Measurements from ENCODE around the gene SEC24C.
"Not testable (repeated sequence)": the region's sequence is repeated elsewhere in the genome, so short reads cannot be mapped to it uniquely, and the experiment has no call there.

The SEC24C gene, protein sequence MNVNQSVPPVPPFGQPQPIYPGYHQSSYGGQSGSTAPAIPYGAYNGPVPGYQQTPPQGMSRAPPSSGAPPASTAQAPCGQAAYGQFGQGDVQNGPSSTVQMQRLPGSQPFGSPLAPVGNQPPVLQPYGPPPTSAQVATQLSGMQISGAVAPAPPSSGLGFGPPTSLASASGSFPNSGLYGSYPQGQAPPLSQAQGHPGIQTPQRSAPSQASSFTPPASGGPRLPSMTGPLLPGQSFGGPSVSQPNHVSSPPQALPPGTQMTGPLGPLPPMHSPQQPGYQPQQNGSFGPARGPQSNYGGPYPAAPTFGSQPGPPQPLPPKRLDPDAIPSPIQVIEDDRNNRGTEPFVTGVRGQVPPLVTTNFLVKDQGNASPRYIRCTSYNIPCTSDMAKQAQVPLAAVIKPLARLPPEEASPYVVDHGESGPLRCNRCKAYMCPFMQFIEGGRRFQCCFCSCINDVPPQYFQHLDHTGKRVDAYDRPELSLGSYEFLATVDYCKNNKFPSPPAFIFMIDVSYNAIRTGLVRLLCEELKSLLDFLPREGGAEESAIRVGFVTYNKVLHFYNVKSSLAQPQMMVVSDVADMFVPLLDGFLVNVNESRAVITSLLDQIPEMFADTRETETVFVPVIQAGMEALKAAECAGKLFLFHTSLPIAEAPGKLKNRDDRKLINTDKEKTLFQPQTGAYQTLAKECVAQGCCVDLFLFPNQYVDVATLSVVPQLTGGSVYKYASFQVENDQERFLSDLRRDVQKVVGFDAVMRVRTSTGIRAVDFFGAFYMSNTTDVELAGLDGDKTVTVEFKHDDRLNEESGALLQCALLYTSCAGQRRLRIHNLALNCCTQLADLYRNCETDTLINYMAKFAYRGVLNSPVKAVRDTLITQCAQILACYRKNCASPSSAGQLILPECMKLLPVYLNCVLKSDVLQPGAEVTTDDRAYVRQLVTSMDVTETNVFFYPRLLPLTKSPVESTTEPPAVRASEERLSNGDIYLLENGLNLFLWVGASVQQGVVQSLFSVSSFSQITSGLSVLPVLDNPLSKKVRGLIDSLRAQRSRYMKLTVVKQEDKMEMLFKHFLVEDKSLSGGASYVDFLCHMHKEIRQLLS

DNA sequence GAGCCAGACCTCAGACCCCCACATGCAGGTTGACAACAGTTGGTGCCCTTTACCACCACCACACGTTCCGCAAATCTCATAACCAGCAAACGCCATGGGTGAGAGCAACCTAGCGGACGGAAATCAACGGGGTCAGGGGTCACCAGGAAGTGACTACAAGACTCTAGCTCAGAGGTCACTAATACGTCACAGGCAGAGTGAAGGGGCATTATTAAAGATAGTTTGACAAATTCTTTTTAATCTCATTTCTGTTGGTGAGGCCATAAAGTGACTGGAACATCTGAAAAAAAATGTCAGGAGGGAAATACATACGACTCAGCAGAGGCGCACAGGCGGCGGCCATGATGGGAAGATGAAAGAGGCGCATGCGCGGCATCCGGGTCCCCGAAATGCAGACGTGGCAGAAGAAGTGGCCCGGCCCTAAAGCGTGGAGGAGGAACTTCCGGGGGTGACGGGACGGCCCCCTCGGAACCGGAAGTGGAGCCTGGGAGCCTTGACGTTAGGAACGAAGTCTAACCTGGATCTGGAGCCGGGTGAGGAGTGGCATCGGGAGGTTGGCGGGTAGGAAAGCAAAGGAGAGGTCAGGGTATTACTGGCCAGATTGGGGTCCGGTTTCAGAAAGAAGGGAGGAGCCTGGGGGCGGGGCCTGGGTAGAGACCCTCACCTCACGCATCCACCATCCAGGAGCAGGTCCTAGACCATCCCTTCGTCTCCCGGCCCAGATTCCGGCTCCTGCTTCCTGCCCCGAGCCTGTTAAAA lies at the start of gene SEC24C:
Gene SEC24C, plus strand, starts transcription at position 468 of the 759 bp plus-strand sequence. CDS start 2,461 bp downstream, outside the sequence.
- peak; percentile 96 for DNase-seq

GRCh38 chr10:73695302-73695701 lies 48.9 kb upstream of the SEC24C start:
- not testable (repeated sequence) for DNase-seq

- DNase-seq, result not testable (repeated sequence)
Observed at GRCh38 chr10:73697675-73698159, 46.5 kb upstream of the SEC24C start, which contains the start of gene AGAP5. Gene AGAP5, minus strand, starts transcription at chr10:73698109. Its CDS starts 354 bp downstream, at chr10:73697755.

GRCh38 chr10:73698819-73699218 lies 45.4 kb upstream of the SEC24C start:
- not testable (repeated sequence) for DNase-seq

- not testable (repeated sequence) for DNase-seq
Observed at GRCh38 chr10:73703924-73704323, 40.2 kb upstream of the SEC24C start.

DNA sequence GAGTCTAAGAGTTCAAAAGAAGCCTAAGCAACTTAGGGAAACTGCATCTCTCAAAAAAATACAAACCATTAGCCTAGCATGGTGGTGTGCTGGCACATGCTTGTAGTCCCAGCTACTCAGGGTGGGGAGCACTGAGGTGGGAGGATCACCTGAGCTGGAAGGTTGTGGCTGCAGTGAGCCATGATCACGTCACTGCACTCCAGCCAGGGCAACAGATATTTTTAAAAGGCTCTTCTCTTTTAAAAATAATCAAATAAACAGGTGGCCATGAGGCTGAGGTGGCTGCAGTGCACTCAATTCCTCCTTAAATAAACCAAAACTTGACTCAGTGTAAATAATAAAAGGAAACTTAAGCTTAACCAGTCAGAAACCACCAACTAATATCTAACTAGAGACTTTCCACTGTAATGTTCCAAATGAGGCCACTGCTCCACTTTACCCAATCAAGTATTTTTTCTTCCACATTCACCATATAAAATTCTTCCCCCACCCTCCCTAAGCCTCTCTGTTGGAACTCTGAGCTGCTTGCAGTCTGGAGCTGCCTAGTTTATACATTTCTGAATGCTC lies 38.6 kb upstream of the SEC24C start:
- not testable (repeated sequence) for DNase-seq

- not testable (repeated sequence) for DNase-seq
Observed at GRCh38 chr10:73706488-73706887, 37.7 kb upstream of the SEC24C start.

DNA sequence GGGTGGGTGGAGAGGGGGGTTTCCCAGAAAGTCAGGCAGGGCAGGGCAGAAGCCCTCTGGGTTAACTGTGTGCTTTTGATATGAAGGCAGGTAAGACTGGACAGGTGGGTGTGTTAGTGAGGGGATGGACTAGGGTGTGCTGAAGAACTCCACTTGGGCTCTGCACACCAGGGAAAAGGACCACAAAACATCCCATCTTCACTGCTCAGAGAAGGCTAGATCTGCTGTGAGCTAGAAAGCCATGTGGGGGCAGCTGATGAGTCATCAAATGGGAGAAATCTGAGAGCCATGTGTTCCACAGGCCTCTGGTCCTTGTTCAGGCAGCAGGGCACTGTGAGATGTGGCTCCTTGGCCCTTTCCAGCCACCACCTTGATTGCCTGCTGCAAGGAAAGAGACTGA lies 36.5 kb upstream of the SEC24C start:
- not testable (repeated sequence) for DNase-seq

DNA sequence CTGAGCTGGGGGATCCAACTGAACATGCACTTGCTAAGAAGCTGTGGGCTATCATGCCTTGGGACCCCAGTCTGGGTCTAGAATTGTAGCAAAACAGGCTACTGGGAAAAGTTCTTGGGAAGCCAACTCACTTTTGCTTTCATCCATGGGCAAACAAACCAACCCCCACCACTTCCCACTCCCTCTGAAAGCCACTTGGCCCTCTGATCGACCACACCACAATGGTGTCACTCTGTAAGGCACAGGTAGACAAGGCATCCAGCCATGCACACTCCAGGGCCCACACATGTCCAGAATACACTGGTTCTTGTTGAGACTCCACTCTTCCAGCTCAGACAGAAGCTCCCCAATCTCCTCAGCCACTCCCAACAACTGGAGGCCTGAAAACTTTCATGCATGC lies 36.0 kb upstream of the SEC24C start:
- not testable (repeated sequence) for DNase-seq

GRCh38 chr10:73711683-73712082 lies 32.5 kb upstream of the SEC24C start:
- DNase-seq, result not testable (repeated sequence)

- not testable (repeated sequence) for DNase-seq
Observed at GRCh38 chr10:73713912-73714311, 30.3 kb upstream of the SEC24C start.

DNA sequence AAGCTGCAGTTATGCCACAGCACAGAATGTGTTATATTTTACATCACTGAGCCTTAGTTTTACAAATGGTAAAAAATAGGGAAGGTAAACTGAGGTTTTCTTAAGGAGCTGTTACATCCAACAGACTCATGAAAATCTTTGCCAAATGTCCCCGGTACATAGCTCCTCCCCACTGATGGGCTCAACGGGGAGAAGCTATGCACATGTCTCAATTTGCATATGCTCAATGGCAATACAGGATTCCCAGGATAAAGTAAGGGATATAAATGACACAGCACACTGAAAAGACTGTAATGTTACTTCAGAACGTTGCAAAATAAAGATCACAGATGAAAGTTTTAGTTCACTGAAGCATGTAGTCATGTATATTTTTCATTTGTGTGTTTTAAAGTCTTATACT lies 29.7 kb upstream of the SEC24C start:
- not testable (repeated sequence) for DNase-seq

- not testable (repeated sequence) for DNase-seq
Observed at GRCh38 chr10:73715179-73716156, 28.7 kb upstream of the SEC24C start.

DNA sequence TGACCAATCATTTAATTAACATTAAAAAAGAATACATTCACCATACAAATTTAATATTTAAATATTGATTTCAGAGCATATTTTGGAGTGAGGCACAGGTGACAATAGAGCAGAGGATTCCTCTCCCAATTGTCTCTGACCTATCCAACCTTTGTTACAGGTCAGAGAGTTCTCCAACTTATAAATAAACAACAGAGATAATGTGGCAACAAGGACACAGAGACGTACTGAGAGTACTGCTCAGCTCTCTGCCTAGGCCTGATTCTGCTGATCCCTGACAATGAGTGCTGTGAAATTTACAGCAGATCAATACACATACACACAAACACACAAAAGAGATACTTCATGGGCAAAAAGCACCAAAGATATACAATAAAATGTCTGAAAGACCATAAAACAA lies 27.9 kb upstream of the SEC24C start:
- no peak for DNase-seq

- DNase-seq, result no peak
Observed at GRCh38 chr10:73717556-73717955, 26.6 kb upstream of the SEC24C start.

GRCh38 chr10:73720561-73720960 lies 23.6 kb upstream of the SEC24C start:
- DNase-seq, result not testable (repeated sequence)

DNA sequence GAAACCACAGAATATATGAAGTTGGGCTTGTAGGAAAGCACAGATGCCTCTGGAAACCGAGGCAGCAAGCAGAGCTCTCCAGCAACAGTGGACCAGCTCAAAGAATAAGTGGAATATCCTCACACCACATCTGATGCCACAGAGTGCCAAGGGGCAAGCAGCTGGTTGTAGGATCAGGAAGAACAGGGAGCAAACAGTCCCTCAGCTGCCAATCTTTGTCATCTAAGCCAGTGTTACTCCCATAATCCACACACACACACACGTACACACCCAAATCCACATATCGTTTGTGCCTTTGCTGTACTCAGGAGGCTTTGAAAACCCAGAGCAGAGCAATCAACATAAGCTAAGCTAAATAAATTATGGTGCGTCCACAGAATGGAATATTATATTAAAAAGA lies 20.7 kb upstream of the SEC24C start:
- DNase-seq, result no peak

- DNase-seq, result peak; percentile 49
Observed at GRCh38 chr10:73729781-73730152, 14.4 kb upstream of the SEC24C start.

- DNase-seq, result peak; percentile 94
Observed at GRCh38 chr10:73730153-73730906, 13.8 kb upstream of the SEC24C start.
